Measurements from ENCODE around the gene S100A1.
A peak's percentile ranks its signal among the peaks of the same experiment; 100 is the strongest.
"Not testable (repeated sequence)": the region's sequence is repeated elsewhere in the genome, so short reads cannot be mapped to it uniquely, and the experiment has no call there.

The S100A1 gene

GRCh38 chr1:153631047-153632022 is 3.1 kb downstream of the S100A1 start:
- DNase-seq (ENCODE audit: low spot score) = no peak

GRCh38 chr1:153633161-153633753 is 5.0 kb downstream of the S100A1 start:
- no peak for DNase-seq (ENCODE audit: low spot score)

- peak; percentile 95 for DNase-seq (ENCODE audit: low spot score)
Measured at GRCh38 chr1:153633754-153634665, 5.8 kb downstream of the S100A1 start, which contains the start of gene CHTOP. Gene CHTOP (plus strand): TSS chr1:153634066. CDS start chr1:153636589, 2,523 bp downstream.

GRCh38 chr1:153635872-153636271 is 7.6 kb downstream of the S100A1 start:
- no peak for DNase-seq (ENCODE audit: low spot score)

GRCh38 chr1:153636312-153636711 is 8.1 kb downstream of the S100A1 start:
- no peak for DNase-seq (ENCODE audit: low spot score)

GRCh38 chr1:153638261-153638660 is 10.0 kb downstream of the S100A1 start:
- no peak for DNase-seq (ENCODE audit: low spot score)

GRCh38 chr1:153639280-153639679 is 11.0 kb downstream of the S100A1 start:
- DNase-seq (ENCODE audit: low spot score) = no peak

GRCh38 chr1:153640213-153640612 is 12.0 kb downstream of the S100A1 start:
- DNase-seq (ENCODE audit: low spot score) = not testable (repeated sequence)

GRCh38 chr1:153640861-153641260 is 12.6 kb downstream of the S100A1 start:
- DNase-seq (ENCODE audit: low spot score) = no peak

- DNase-seq (ENCODE audit: low spot score) = no peak
Measured at GRCh38 chr1:153642161-153642560, 13.9 kb downstream of the S100A1 start.

- DNase-seq (ENCODE audit: low spot score) = no peak
Measured at GRCh38 chr1:153643100-153643499, 14.9 kb downstream of the S100A1 start.

GRCh38 chr1:153643816-153644215 is 15.6 kb downstream of the S100A1 start:
- DNase-seq (ENCODE audit: low spot score) = no peak

- no peak for DNase-seq (ENCODE audit: low spot score)
Measured at GRCh38 chr1:153646672-153647345, 18.6 kb downstream of the S100A1 start.

- DNase-seq (ENCODE audit: low spot score) = no peak
Measured at GRCh38 chr1:153647346-153647714, 19.1 kb downstream of the S100A1 start.

GRCh38 chr1:153648000-153648643 is 19.9 kb downstream of the S100A1 start:
- DNase-seq (ENCODE audit: low spot score) = no peak

GRCh38 chr1:153649137-153649862 is 21.1 kb downstream of the S100A1 start:
- no peak for DNase-seq (ENCODE audit: low spot score)

GRCh38 chr1:153649863-153650235 is 21.6 kb downstream of the S100A1 start:
- no peak for DNase-seq (ENCODE audit: low spot score)

GRCh38 chr1:153651771-153652170 is 23.5 kb downstream of the S100A1 start:
- no peak for DNase-seq (ENCODE audit: low spot score)

GRCh38 chr1:153652805-153653500 is 24.7 kb downstream of the S100A1 start:
- peak; percentile 62 for DNase-seq (ENCODE audit: low spot score)

- no peak for DNase-seq (ENCODE audit: low spot score)
Measured at GRCh38 chr1:153655333-153655732, 27.1 kb downstream of the S100A1 start.
